Body of pancreas (tissue), 4 donors: Measurements from ENCODE around the gene PTPRA.

Source experiments
- CTCF ChIP-seq, 7 experiments: fragments of 450-650 bp in 4 of 7; fragments of 200-600 bp in 3 of 7; sonication (generic) in 3 of 7; IDR thresholded peaks; one replicate each; pipeline ENCODE4 v1.5.1; 2016 to 2019; ENCODE audit warnings: antibody characterized with exemption in 7 of 7
- POLR2A ChIP-seq, 3 donors: fragments of 450-650 bp; IDR thresholded peaks; one replicate each; pipeline ENCODE4 v1.6.1; 2016; ENCODE audit warnings: antibody characterized with exemption in 3 of 3, mild to moderate bottlenecking in 2 of 3

GRCh38 chr20:2888224-2888955 is 15.1 kb downstream of the PTPRA start:
- TF ChIP-seq CTCF (IDR thresholded peaks at IDR 0.05) (no peak), POLR2A (IDR thresholded peaks at IDR 0.05) (no peak)
